ENCODE measurements around the gene CAMKMT. TPM values are rescaled to one million over a fixed set of nuclear protein-coding genes. Genes with fewer than 3 reads are reported as not detected.

CAMKMT gene
- polyA plus RNA-seq, 3 donors = 4.7 to 7.8 (median 7.0) TPM

GRCh38 chr2:44819061-44819460 lies 457.3 kb downstream of the CAMKMT start:
- no peaks in the 10 kb centered on the region for H3K4me1 ChIP-seq (ENCODE audit: control insufficient read depth in 1 of 2, insufficient read depth in 2 of 2, low read length in 2 of 2)
- H3K4me2 ChIP-seq (replicated peaks; ENCODE audit: extremely low read depth, low read length, poor library complexity, severe bottlenecking) = no peak overlapping the region
- no peak for DNase-seq
- H3K9me3 ChIP-seq (replicated peaks in 1 of 2; ENCODE audit: control insufficient read depth in 1 of 2, insufficient read depth in 1 of 2, low read length in 2 of 2) = no peaks in the 10 kb centered on the region
- no peaks in the 10 kb centered on the region for H4K20me1 ChIP-seq (ENCODE audit: insufficient read depth, low read length)
- no peak overlapping the region for H2AFZ ChIP-seq (ENCODE audit: insufficient read depth, low read depth, low read length, poor library complexity, severe bottlenecking)
- H3K27me3 ChIP-seq (ENCODE audit: control insufficient read depth in 2 of 2, insufficient read depth in 2 of 2, low read length in 2 of 2) = peaks cover 0 to 10% of the 10 kb centered on the region in 2 donors
- H3K27me3 Mint-ChIP-seq (ENCODE audit: low read depth in 3 of 3) = peaks cover 14 to 28% (median 18%) of the 10 kb centered on the region in 3 donors
- no peaks in the 10 kb centered on the region for H3K36me3 ChIP-seq (replicated peaks in 1 of 2; ENCODE audit: control insufficient read depth in 1 of 2, insufficient read depth in 2 of 2, low read length in 2 of 2)
- no peaks in the 10 kb centered on the region for H3K36me3 Mint-ChIP-seq
- H3K27ac ChIP-seq (ENCODE audit: low read depth in 1 of 2, low read length in 2 of 2) = no peak overlapping the region
- H3K9ac ChIP-seq (ENCODE audit: insufficient read depth, low read length, poor library complexity, severe bottlenecking) = no peak overlapping the region
- intact Hi-C loops (cut with micrococcal nuclease) = no loop called here
- no peaks in the 10 kb centered on the region for H3K4me1 Mint-ChIP-seq
- WGBS (ENCODE audit: insufficient coverage) = 100% methylated on average over 1 of the region's 5 CpGs
- H3K4me3 Mint-ChIP-seq = no peak overlapping the region
- H3K9me3 Mint-ChIP-seq = peaks cover 0 to 1% (median 0%) of the 10 kb centered on the region in 7 donors
- no peak overlapping the region for H3K27ac Mint-ChIP-seq
- TF ChIP-seq, protein P1, sequence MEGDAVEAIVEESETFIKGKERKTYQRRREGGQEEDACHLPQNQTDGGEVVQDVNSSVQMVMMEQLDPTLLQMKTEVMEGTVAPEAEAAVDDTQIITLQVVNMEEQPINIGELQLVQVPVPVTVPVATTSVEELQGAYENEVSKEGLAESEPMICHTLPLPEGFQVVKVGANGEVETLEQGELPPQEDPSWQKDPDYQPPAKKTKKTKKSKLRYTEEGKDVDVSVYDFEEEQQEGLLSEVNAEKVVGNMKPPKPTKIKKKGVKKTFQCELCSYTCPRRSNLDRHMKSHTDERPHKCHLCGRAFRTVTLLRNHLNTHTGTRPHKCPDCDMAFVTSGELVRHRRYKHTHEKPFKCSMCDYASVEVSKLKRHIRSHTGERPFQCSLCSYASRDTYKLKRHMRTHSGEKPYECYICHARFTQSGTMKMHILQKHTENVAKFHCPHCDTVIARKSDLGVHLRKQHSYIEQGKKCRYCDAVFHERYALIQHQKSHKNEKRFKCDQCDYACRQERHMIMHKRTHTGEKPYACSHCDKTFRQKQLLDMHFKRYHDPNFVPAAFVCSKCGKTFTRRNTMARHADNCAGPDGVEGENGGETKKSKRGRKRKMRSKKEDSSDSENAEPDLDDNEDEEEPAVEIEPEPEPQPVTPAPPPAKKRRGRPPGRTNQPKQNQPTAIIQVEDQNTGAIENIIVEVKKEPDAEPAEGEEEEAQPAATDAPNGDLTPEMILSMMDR (IDR thresholded peaks at IDR 0.05) = no peak
- H3K4me3 ChIP-seq (replicated peaks in 1 of 3; ENCODE audit: low read depth in 2 of 3, low read length in 3 of 3) = no peak overlapping the region
- H3K79me2 ChIP-seq (ENCODE audit: insufficient read depth, low read length) = no peaks in the 10 kb centered on the region

GRCh38 chr2:44821500-44821899 lies 459.8 kb downstream of the CAMKMT start:
- Histone ChIP-seq H3K9me3 (replicated peaks in 1 of 2; ENCODE audit: control insufficient read depth in 1 of 2, insufficient read depth in 1 of 2, low read length in 2 of 2) (no peaks in the 10 kb centered on the region), H2AFZ (ENCODE audit: insufficient read depth, low read depth, low read length, poor library complexity, severe bottlenecking) (no peak overlapping the region), H3K27ac (ENCODE audit: low read depth in 1 of 2, low read length in 2 of 2) (no peak overlapping the region), H3K36me3 (replicated peaks in 1 of 2; ENCODE audit: control insufficient read depth in 1 of 2, insufficient read depth in 2 of 2, low read length in 2 of 2) (no peaks in the 10 kb centered on the region), H3K27me3 (ENCODE audit: control insufficient read depth in 2 of 2, insufficient read depth in 2 of 2, low read length in 2 of 2) (peaks cover 0 to 5% of the 10 kb centered on the region in 2 donors), H3K79me2 (ENCODE audit: insufficient read depth, low read length) (no peaks in the 10 kb centered on the region), H3K9ac (ENCODE audit: insufficient read depth, low read length, poor library complexity, severe bottlenecking) (no peak overlapping the region), H3K4me1 (ENCODE audit: control insufficient read depth in 1 of 2, insufficient read depth in 2 of 2, low read length in 2 of 2) (no peaks in the 10 kb centered on the region), H3K4me3 (replicated peaks in 1 of 3; ENCODE audit: low read depth in 2 of 3, low read length in 3 of 3) (no peak overlapping the region), H3K4me2 (replicated peaks; ENCODE audit: extremely low read depth, low read length, poor library complexity, severe bottlenecking) (no peak overlapping the region), H4K20me1 (ENCODE audit: insufficient read depth, low read length) (no peaks in the 10 kb centered on the region)
- H3K4me3 Mint-ChIP-seq = no peak overlapping the region
- WGBS (ENCODE audit: insufficient coverage) = no CpG with 5 or more reads among the region's 6 CpGs
- intact Hi-C loops (cut with micrococcal nuclease) = no loop called here
- H3K27ac Mint-ChIP-seq = no peak overlapping the region
- no peaks in the 10 kb centered on the region for H3K36me3 Mint-ChIP-seq
- DNase-seq = no peak
- H3K27me3 Mint-ChIP-seq (ENCODE audit: low read depth in 3 of 3) = peaks cover 4 to 25% (median 18%) of the 10 kb centered on the region in 3 donors
- no peaks in the 10 kb centered on the region for H3K4me1 Mint-ChIP-seq
- peaks cover 0 to 1% (median 0%) of the 10 kb centered on the region in 7 donors for H3K9me3 Mint-ChIP-seq
- TF ChIP-seq, protein P1 (IDR thresholded peaks at IDR 0.05) = no peak
